Neutrophil (primary cell): Measurements from ENCODE around the gene DTL.
A peak's percentile ranks its signal among the peaks of the same experiment; 100 is the strongest.

Source experiments
- H3K27ac ChIP-seq: fragments of 200-600 bp; sonication (generic); 2 replicates; pipeline ENCODE4 v1.5.1; 2016; ENCODE audit warnings: mild to moderate bottlenecking, moderate library complexity
- H3K27me3 ChIP-seq: fragments of 200-600 bp; sonication (generic); 2 replicates; pipeline ENCODE4 v1.6.0; 2016; ENCODE audit warnings: mild to moderate bottlenecking
- H3K36me3 ChIP-seq: fragments of 200-600 bp; sonication (generic); 2 replicates; pipeline ENCODE4 v1.5.1; 2017
- H3K4me1 ChIP-seq, 2 experiments: fragments of 200-600 bp in 1 of 2; sonication (generic) in 1 of 2; 1 replicate in 1 of 2; 2 replicates in 1 of 2; pipeline versions ENCODE4 v1.5.1 to v1.6.1; 2013 to 2016; ENCODE audit warnings: low read depth in 1 of 2, low read length in 1 of 2, mild to moderate bottlenecking in 1 of 2, moderate library complexity in 1 of 2; ENCODE audit not compliant: control insufficient read depth in 1 of 2, insufficient read depth in 1 of 2
- H3K4me3 ChIP-seq, 2 experiments: fragments of 200-600 bp in 1 of 2; sonication (generic) in 1 of 2; 1 replicate in 1 of 2; 2 replicates in 1 of 2; pipeline ENCODE4 v1.5.1; 2013 to 2016; ENCODE audit warnings: low read depth in 1 of 2, low read length in 1 of 2, mild to moderate bottlenecking in 1 of 2, moderate library complexity in 1 of 2
- H3K9me3 ChIP-seq: fragments of 200-600 bp; sonication (generic); 2 replicates; pipeline ENCODE4 v1.5.1; 2016
- CTCF ChIP-seq: fragments of 200-600 bp; sonication (generic); IDR thresholded peaks from 2 replicates; pipeline ENCODE4 v1.5.1; 2016; ENCODE audit warnings: antibody characterized with exemption

Gene DTL

GRCh38 chr1:212030936-212031528 is 4.5 kb upstream of the DTL start:
- TF ChIP-seq CTCF: no peak
- Histone ChIP-seq H3K4me1 (peaks cover 14 to 16% of the 10 kb centered on the region in 2 experiments), H3K9me3 (no peaks in the 10 kb centered on the region), H3K36me3 (no peaks in the 10 kb centered on the region), H3K27me3 (no peaks in the 10 kb centered on the region), H3K27ac (no peak overlapping the region), H3K4me3 (no peak overlapping the region)

GRCh38 chr1:212034516-212035122 is 929 bp upstream of the DTL start:
- TF ChIP-seq CTCF: no peak
- no peaks in the 10 kb centered on the region for H3K9me3 ChIP-seq
- no peaks in the 10 kb centered on the region for H3K36me3 ChIP-seq
- H3K4me1 ChIP-seq: peaks cover 27 to 30% of the 10 kb centered on the region in 2 experiments
- peak overlapping the region; percentile 85 for H3K27ac ChIP-seq
- peak overlapping the region; percentile 86 to 91 for H3K4me3 ChIP-seq
- no peaks in the 10 kb centered on the region for H3K27me3 ChIP-seq

GRCh38 chr1:212035835-212036605 is 472 bp downstream of the DTL start:
- no peaks in the 10 kb centered on the region for H3K36me3 ChIP-seq
- no peak for TF ChIP-seq CTCF
- peak overlapping the region; percentile 86 to 91 for H3K4me3 ChIP-seq
- H3K4me1 ChIP-seq: peaks cover 25 to 30% of the 10 kb centered on the region in 2 experiments
- no peaks in the 10 kb centered on the region for H3K27me3 ChIP-seq
- H3K27ac ChIP-seq: peak overlapping the region; percentile 85
- no peaks in the 10 kb centered on the region for H3K9me3 ChIP-seq

GRCh38 chr1:212037900-212038299 is 2.4 kb downstream of the DTL start:
- H3K36me3 ChIP-seq: no peaks in the 10 kb centered on the region
- H3K4me3 ChIP-seq: no peak overlapping the region
- H3K4me1 ChIP-seq: peaks cover 24 to 30% of the 10 kb centered on the region in 2 experiments
- TF ChIP-seq CTCF: no peak
- no peaks in the 10 kb centered on the region for H3K9me3 ChIP-seq
- no peaks in the 10 kb centered on the region for H3K27me3 ChIP-seq
- H3K27ac ChIP-seq: no peak overlapping the region

- TF ChIP-seq CTCF: no peak
These were observed 4.1 kb downstream of the DTL start for GRCh38 chr1:212039622-212040021.

More at GRCh38 chr1:212039622-212040021, 4.1 kb downstream of the DTL start:
- H3K9me3 ChIP-seq: no peaks in the 10 kb centered on the region
- H3K4me1 ChIP-seq: peaks cover 18 to 23% of the 10 kb centered on the region in 2 experiments
- H3K4me3 ChIP-seq: no peak overlapping the region
- no peaks in the 10 kb centered on the region for H3K36me3 ChIP-seq
- no peaks in the 10 kb centered on the region for H3K27me3 ChIP-seq
- H3K27ac ChIP-seq: no peak overlapping the region
